ENCODE measurements around the gene TEAD1.

TEAD1 gene

GRCh38 chr11:12725055-12725862 lies 51.0 kb downstream of the TEAD1 start:
- peaks cover 31% of the 10 kb centered on the region for H3K27me3 Mint-ChIP-seq
- no peaks in the 10 kb centered on the region for H3K4me1 Mint-ChIP-seq
- no peaks in the 10 kb centered on the region for H3K36me3 Mint-ChIP-seq
- no peak for ATAC-seq
- H3K27ac Mint-ChIP-seq, result no peak overlapping the region
- H3K4me3 Mint-ChIP-seq, result no peak overlapping the region
- H3K9me3 Mint-ChIP-seq, result no peaks in the 10 kb centered on the region

- Mint-ChIP-seq H3K27me3 (peaks cover 23% of the 10 kb centered on the region), H3K27ac (no peak overlapping the region), H3K4me1 (no peaks in the 10 kb centered on the region), H3K36me3 (no peaks in the 10 kb centered on the region), H3K4me3 (no peak overlapping the region), H3K9me3 (no peaks in the 10 kb centered on the region)
- ATAC-seq, result no peak
Observed at GRCh38 chr11:12725863-12726682, 51.9 kb downstream of the TEAD1 start.

GRCh38 chr11:12727563-12728211 lies 53.5 kb downstream of the TEAD1 start:
- Mint-ChIP-seq H3K4me3 (no peak overlapping the region), H3K36me3 (no peaks in the 10 kb centered on the region), H3K9me3 (no peaks in the 10 kb centered on the region), H3K4me1 (no peaks in the 10 kb centered on the region), H3K27ac (no peak overlapping the region), H3K27me3 (peaks cover 11% of the 10 kb centered on the region)
- no peak for ATAC-seq

- no peak for ATAC-seq
- Mint-ChIP-seq H3K27ac (no peak overlapping the region), H3K27me3 (peaks cover 7% of the 10 kb centered on the region), H3K4me1 (no peaks in the 10 kb centered on the region), H3K9me3 (no peaks in the 10 kb centered on the region), H3K4me3 (no peak overlapping the region), H3K36me3 (no peaks in the 10 kb centered on the region)
Observed at GRCh38 chr11:12728417-12728816, 54.2 kb downstream of the TEAD1 start.

- ATAC-seq, result no peak
- H3K9me3 Mint-ChIP-seq, result no peaks in the 10 kb centered on the region
- H3K27ac Mint-ChIP-seq, result no peak overlapping the region
- no peaks in the 10 kb centered on the region for H3K27me3 Mint-ChIP-seq
- H3K36me3 Mint-ChIP-seq, result no peaks in the 10 kb centered on the region
- H3K4me1 Mint-ChIP-seq, result no peaks in the 10 kb centered on the region
- H3K4me3 Mint-ChIP-seq, result no peak overlapping the region
Observed at GRCh38 chr11:12729941-12730340, 55.7 kb downstream of the TEAD1 start.

GRCh38 chr11:12731841-12732336 lies 57.7 kb downstream of the TEAD1 start:
- H3K9me3 Mint-ChIP-seq, result no peaks in the 10 kb centered on the region
- no peak for ATAC-seq
- no peaks in the 10 kb centered on the region for H3K36me3 Mint-ChIP-seq
- no peak overlapping the region for H3K27ac Mint-ChIP-seq
- H3K27me3 Mint-ChIP-seq, result no peaks in the 10 kb centered on the region
- H3K4me1 Mint-ChIP-seq, result no peaks in the 10 kb centered on the region
- no peak overlapping the region for H3K4me3 Mint-ChIP-seq

- Mint-ChIP-seq H3K4me3 (no peak overlapping the region), H3K27me3 (no peaks in the 10 kb centered on the region), H3K9me3 (no peaks in the 10 kb centered on the region), H3K27ac (no peak overlapping the region), H3K4me1 (no peaks in the 10 kb centered on the region), H3K36me3 (no peaks in the 10 kb centered on the region)
- no peak for ATAC-seq
Observed at GRCh38 chr11:12733091-12733490, 58.9 kb downstream of the TEAD1 start.

GRCh38 chr11:12734625-12735024 lies 60.4 kb downstream of the TEAD1 start:
- no peaks in the 10 kb centered on the region for H3K36me3 Mint-ChIP-seq
- H3K27me3 Mint-ChIP-seq, result no peaks in the 10 kb centered on the region
- H3K9me3 Mint-ChIP-seq, result no peaks in the 10 kb centered on the region
- no peak for ATAC-seq
- no peaks in the 10 kb centered on the region for H3K4me1 Mint-ChIP-seq
- H3K4me3 Mint-ChIP-seq, result no peak overlapping the region
- no peak overlapping the region for H3K27ac Mint-ChIP-seq

GRCh38 chr11:12735262-12735661 lies 61.0 kb downstream of the TEAD1 start:
- H3K9me3 Mint-ChIP-seq, result peaks cover 2% of the 10 kb centered on the region
- no peak overlapping the region for H3K27ac Mint-ChIP-seq
- no peaks in the 10 kb centered on the region for H3K36me3 Mint-ChIP-seq
- no peak for ATAC-seq
- no peaks in the 10 kb centered on the region for H3K27me3 Mint-ChIP-seq
- no peak overlapping the region for H3K4me3 Mint-ChIP-seq
- H3K4me1 Mint-ChIP-seq, result no peaks in the 10 kb centered on the region

- H3K9me3 Mint-ChIP-seq, result peaks cover 5% of the 10 kb centered on the region
- no peak for ATAC-seq
- no peaks in the 10 kb centered on the region for H3K36me3 Mint-ChIP-seq
- no peaks in the 10 kb centered on the region for H3K27me3 Mint-ChIP-seq
- no peak overlapping the region for H3K27ac Mint-ChIP-seq
- no peak overlapping the region for H3K4me3 Mint-ChIP-seq
- H3K4me1 Mint-ChIP-seq, result no peaks in the 10 kb centered on the region
Observed at GRCh38 chr11:12737024-12737423, 62.8 kb downstream of the TEAD1 start.

GRCh38 chr11:12741671-12742216 lies 67.5 kb downstream of the TEAD1 start:
- H3K27ac Mint-ChIP-seq, result no peak overlapping the region
- no peaks in the 10 kb centered on the region for H3K36me3 Mint-ChIP-seq
- H3K4me3 Mint-ChIP-seq, result no peak overlapping the region
- no peaks in the 10 kb centered on the region for H3K27me3 Mint-ChIP-seq
- no peaks in the 10 kb centered on the region for H3K4me1 Mint-ChIP-seq
- peaks cover 5% of the 10 kb centered on the region for H3K9me3 Mint-ChIP-seq
- no peak for ATAC-seq

- no peak for ATAC-seq
- H3K9me3 Mint-ChIP-seq, result peaks cover 5% of the 10 kb centered on the region
- H3K36me3 Mint-ChIP-seq, result no peaks in the 10 kb centered on the region
- peaks cover 11% of the 10 kb centered on the region for H3K27me3 Mint-ChIP-seq
- no peak overlapping the region for H3K4me3 Mint-ChIP-seq
- H3K4me1 Mint-ChIP-seq, result no peaks in the 10 kb centered on the region
- H3K27ac Mint-ChIP-seq, result no peak overlapping the region
Observed at GRCh38 chr11:12743834-12744449, 69.7 kb downstream of the TEAD1 start.

GRCh38 chr11:12744826-12745502 lies 70.7 kb downstream of the TEAD1 start:
- Mint-ChIP-seq H3K27ac (no peak overlapping the region), H3K36me3 (no peaks in the 10 kb centered on the region), H3K4me1 (no peaks in the 10 kb centered on the region), H3K27me3 (peaks cover 13% of the 10 kb centered on the region), H3K4me3 (no peak overlapping the region), H3K9me3 (peaks cover 5% of the 10 kb centered on the region)
- ATAC-seq, result no peak

GRCh38 chr11:12745787-12746186 lies 71.6 kb downstream of the TEAD1 start:
- Mint-ChIP-seq H3K4me3 (no peak overlapping the region), H3K4me1 (no peaks in the 10 kb centered on the region), H3K27me3 (peaks cover 13% of the 10 kb centered on the region), H3K27ac (no peak overlapping the region), H3K9me3 (no peaks in the 10 kb centered on the region), H3K36me3 (no peaks in the 10 kb centered on the region)
- no peak for ATAC-seq
